HG03045 (cell line): ENCODE measurements around the gene CD58.
"Not testable (repeated sequence)": the region's sequence is repeated elsewhere in the genome, so short reads cannot be mapped to it uniquely, and the experiment has no call there.

Experiments used
- ATAC-seq: cut with Tn5 transposase; IDR thresholded peaks from one replicate; pipeline ENCODE4 v1.9.1; 2021; ENCODE audit warnings: mild to moderate bottlenecking, moderate library complexity; ENCODE audit not compliant: unreplicated experiment

Gene CD58

GRCh38 chr1:116593977-116594376 lies 23.2 kb upstream of the CD58 start:
- not testable (repeated sequence) for ATAC-seq

GRCh38 chr1:116593401-116593800 lies 22.6 kb upstream of the CD58 start:
- ATAC-seq, result not testable (repeated sequence)

DNA sequence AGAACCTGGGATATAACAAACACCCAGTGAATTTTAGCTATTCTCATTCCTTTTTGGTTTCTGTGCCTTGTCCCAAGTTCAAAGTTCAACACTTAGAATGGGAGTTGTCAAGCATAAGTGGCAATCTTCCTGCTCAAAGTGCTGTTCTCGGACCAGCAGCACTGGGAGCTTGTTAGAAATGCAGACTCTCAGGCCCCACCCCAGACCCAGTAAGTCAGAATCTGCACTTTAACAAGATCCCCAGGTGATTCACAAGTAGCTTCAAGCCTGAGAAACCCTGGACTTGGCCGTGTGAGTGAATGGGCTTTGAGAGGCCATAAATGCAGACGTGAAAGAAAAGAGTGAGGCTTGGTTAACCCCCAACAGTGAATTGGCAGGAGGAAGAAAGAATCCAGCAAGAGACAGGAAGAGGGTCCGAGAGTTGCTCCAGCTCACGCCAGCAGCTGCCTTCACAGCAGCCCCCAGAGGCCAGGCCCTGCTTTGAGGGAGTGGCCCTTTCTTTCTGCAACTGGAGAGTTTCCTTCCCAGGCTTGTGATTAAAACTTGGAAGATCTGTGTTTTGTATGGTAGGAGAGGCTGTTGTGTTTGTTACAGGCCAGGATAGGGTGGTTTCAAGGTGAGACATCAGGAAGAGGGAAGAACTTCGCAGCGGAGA lies 21.3 kb upstream of the CD58 start:
- not testable (repeated sequence) for ATAC-seq

DNA sequence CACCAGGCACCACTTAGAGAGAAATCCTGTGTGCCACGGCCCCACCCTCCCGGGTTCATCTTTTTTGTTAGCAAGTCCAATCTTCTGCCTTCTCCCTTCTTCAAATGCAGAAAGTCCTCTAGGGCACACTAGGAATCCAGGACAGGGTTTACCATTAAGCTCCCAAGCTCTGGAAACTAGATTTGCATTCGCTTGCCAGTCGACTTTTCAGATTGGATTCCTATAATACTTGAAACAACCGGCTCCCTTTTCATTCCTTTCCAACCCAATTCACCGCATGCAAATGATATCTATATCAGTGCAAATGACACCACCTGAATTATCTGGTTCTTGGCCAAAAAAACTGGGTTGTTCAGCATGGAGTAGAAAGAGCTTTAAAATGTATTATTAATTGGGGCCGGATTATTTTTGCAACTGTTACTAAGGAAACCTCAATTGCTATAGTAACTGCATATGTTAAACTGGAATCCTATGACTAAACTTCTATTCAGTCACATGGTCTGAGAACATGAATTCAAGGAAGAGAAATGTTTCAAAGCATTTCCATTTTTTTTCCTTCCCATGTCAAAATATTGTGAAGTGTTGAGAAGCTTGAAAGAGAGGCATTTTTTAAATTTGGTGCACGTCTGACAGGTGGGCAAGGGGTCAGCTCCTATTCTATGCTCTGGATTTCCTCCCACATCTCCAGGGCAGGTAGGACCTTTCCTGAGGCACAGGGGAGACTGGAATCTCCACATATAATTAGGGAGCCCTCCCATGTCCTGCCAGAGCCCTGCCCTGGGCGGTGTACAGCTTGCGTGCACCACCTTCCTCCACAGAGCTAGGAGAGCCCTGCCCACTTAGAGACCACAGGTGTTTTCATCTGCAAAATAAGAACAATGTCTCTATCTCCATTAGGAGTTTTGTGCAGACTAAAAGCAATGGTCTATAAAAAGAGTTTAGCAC lies 20.5 kb upstream of the CD58 start:
- not testable (repeated sequence) for ATAC-seq

DNA sequence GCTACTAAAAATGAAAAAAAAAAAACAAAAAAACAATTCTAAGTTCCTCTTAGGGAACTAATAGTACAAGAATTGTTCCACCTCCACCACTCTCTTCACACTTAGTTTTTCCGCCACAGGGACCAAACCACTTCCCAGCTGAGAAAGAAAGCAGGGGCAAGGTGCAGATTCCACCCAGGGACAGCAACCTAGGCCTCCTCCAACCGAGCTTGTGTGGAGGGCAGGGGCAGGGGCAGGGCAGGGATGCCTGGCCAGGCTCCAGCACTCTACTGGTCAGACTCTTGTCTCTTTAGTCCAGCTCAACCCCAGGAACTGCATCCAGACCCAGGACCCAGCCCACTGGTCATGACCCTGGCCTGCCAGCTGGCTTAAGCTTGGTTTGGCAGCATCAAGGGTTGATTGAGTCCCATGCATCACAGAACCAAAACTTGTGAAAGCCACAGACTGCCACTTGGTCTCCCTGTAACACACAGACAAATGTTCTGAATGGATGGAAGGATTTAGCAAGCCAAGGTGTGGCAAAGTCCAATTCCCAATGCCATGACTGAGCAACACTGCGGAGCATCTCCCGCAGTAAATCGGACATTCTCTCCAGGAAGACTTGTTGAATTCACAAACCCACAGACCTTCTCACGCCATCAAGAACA lies 19.7 kb upstream of the CD58 start:
- ATAC-seq, result not testable (repeated sequence)

DNA sequence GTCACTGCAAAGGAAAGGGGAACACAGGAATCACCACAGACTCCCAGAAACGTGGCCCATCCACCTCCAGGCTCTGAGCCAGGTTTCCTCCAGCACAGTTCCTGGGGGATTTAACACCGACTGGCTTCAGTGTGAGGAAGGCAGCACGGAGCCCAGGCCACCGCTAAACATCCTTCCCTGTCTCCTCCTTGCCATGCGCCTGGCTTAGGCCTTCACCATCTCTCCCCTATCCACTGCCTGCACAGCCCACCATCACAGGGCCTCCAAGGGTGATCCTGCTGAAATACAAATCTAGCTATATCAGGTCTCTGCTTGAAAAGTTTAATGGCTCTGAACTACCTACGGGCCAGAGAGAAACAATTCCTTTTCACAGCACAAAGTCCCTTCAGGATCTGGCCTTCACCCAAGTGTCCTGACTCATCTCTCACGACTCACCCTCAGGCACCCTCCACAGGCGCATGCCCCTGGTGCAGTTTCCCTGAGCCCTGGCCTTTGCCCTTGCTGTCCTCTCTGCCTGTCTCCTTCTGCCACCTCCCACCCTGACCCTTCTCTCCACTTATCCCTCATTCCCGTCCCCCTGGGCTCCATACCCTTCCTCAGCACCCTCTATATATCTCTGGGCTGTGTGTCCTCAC lies 18.4 kb upstream of the CD58 start:
- not testable (repeated sequence) for ATAC-seq

GRCh38 chr1:116587501-116588227 lies 16.8 kb upstream of the CD58 start:
- ATAC-seq, result no peak

GRCh38 chr1:116586741-116587143 lies 15.9 kb upstream of the CD58 start:
- ATAC-seq, result peak; percentile 51

- ATAC-seq, result no peak
Measured at GRCh38 chr1:116585886-116586285, 15.1 kb upstream of the CD58 start.

DNA sequence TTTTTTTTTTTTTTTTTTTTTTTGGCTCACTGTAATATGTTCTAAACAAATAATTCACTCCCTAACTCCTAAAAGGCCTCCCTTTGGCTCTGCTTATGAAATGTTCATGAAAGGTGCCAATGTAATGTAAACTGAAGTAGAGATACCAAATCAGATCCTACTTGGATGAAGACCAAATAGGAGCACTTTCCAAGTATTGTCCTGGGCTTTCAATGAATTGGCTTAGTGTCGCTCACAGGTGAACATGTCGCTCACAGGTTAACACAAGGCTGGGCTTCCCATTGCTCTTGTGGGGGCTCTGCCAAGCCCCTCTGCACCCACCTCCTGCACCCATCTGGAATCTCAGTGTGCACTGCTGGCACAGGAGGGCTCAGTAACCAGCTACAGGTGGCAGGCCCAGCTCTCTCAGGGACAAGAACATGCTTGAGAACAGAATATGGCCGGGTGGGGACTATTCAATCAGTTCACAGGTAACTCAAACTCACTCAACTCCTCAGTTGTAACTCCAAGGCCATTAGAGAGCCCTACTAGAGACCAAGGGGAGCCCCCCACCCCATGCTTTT lies 10.6 kb upstream of the CD58 start:
- ATAC-seq, result no peak

DNA sequence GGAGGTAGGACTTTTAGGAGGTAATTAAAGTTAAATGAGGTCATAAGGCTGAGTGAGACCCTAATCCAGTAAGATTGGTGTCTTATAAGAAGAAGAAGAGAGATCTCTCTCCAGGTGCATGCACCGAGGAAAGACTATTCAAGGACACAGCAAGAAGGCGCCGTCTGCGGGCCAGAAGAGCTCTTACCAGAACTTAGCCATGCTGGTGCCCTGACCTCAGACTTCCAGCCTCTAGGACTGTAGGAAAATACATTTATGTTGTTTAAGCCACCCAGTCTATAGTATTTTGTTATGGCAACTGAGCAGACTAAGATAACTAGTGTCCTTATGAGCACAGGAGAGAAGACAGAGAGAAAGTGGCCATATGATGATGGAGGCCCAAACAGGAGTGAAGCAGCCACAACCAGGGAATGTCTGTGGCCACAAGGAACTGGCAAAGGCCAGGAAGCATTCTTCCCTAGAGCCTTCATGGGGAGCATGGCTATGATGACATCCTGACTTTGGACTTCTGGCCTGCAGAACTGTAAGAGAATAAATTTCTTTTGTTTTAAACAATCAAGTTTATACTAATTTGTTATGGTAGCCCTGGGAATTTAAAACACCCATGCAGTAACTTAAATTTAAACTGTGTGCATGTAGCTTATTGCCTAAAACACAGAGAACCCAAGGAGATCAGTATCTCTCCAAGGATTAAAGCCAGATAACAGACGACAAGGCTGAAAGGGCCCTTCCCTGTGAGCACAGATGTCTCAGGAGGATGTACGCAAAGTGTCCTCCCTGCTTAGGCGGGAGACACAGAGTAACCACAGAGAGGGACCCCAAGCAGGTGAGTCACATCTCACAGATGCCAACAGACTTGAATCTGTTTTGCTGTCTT lies 9.9 kb upstream of the CD58 start:
- ATAC-seq, result no peak

DNA sequence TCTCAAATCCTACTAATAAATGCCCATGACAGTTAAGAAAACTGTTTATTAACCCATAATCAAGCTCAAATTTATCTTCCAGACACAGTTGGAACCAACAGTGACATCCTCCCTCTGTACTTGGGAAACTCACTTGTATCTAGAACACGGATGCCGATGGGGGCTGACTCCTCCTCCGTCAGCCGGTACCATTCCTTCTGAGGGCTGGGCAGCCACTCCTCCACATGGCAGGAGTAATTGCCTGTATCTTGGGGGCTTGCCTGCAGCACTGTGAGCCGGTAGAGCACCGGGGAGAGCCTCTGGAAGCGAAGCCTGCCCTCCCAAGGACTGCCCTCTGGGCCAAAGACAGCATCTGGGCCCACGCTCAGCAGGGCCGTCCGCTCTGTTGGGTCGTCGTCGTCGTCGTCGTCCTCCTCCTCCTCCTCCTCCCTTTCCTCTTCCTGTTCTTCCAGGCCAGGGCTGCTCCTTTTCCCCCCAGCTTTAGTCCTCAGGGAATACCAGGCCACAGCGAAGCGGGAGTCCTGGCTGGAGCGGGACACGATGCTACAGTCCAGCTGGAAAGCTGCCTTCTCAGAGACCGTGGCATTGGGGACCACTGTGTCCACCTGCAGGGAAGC lies 8.5 kb upstream of the CD58 start:
- no peak for ATAC-seq

GRCh38 chr1:116578581-116578980 lies 7.8 kb upstream of the CD58 start:
- no peak for ATAC-seq

DNA sequence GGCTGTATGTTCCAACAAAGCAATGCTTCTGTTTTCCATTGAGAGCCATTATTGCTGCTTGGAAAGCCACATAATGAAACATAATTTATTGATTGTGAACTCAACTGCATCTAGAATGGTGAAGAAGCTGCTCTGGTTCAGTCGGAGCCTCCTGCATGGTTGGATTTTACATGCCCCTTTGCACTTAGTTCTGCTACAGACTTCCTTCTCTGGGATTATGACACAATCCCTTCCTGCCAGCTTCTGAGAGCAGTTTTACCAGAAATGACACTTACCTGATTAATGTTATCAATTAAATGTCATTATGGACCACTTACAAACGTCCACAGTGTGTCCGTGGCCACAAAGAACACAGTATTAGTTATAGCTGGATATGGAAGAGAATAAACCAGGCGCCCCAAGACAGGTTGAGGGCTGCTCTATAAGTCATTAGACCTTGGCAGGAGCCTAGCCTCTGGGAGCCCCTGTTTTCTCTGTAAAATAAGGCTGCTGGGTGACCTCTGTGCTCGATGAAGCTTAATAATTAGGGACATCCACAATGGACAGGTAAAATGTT lies 7.0 kb upstream of the CD58 start:
- no peak for ATAC-seq

DNA sequence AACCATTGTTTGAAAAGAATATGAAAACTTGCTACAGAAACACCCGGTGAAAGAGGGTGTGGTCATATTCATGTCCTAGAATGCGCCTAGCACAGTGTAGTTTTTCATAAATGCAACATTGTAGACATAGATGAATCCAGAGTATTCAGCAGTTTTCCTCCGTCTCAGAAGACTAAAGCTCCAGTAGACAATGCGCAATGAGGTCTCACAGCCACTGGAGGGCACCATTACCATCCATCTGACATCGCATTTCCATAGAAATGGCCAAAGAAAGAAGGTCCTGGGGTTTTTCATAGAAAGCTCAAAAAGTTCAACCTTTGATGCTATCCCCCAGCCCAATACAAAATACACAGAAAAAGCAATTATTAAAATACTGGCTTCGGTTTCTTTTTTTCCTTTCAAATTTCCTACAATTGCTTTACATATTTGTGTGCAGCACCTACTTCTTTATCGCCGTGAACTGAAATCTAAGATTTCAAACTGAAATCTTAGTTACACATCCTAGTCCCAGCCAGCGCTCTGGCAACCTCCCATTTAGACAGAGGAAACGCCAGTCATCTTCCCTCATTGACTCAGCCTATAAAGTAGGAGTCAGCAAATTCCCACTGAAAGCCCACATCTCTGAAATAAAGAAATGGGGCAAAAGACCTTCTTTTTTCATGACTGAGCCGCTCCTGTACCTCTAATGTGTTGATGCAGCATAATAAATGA lies 3.9 kb upstream of the CD58 start:
- ATAC-seq, result no peak

DNA sequence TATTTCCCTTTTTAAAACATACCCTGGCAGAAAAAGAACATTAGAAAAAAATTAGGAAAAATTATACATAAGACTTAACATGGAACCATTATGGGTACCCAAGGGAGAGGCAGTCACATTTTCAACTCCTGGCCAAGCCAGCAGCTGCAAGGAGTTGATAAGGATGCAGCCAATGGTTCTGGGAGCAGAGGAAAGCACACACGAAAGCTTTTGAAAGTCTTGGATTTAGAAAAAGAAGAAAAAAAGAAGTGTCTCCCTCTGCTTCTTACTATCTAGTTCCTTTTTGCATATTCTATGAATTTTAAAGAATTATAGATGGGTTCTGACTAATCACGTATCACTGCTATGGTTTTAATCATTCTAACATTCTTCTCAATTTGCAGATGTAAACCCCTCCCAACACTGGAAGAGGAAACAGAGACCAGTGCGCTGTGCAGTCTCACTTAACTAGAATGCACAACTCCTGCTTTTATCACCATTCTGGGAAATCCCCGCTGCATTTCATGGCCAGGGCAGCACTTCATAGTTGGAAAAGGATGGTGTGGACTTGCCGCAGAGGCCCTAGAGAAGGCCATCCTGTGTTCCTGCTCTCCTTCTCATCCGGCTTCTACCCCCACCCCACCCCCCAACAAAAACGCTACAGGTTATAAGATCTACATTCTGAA lies 2.7 kb upstream of the CD58 start:
- ATAC-seq, result no peak

- ATAC-seq, result no peak
Measured at GRCh38 chr1:116572771-116573430, 2.1 kb upstream of the CD58 start.
